ENCODE measurements around the gene CDC26. TPM values are rescaled to one million over a fixed set of nuclear protein-coding genes. Genes with fewer than 3 reads are reported as not detected.
"Not testable (repeated sequence)": the region's sequence is repeated elsewhere in the genome, so short reads cannot be mapped to it uniquely, and the experiment has no call there.

The CDC26 gene
- total RNA-seq, 4 donors from 2014 or later, result 18.8 to 21.9 (median 20.4) TPM

GRCh38 chr9:113241161-113241560 is 34.2 kb downstream of the CDC26 start:
- 77% methylated on average over 2 of the region's 2 CpGs for WGBS
- Histone ChIP-seq H3K27me3 (no peaks in the 10 kb centered on the region), H3K4me1 (peaks cover 7% of the 10 kb centered on the region), H3K9me3 (no peaks in the 10 kb centered on the region), H3K27ac (no peak overlapping the region), H3K36me3 (no peaks in the 10 kb centered on the region), H3K4me3 (no peak overlapping the region)
- DNase-seq (ENCODE audit: low spot score in 2 of 2), result no peak
- TF ChIP-seq POLR2A (IDR thresholded peaks at IDR 0.05) (no peak), POLR2AphosphoS5 (IDR thresholded peaks at IDR 0.05) (no peak), EP300 (IDR thresholded peaks at IDR 0.05) (no peak)
- TF ChIP-seq, protein P1, sequence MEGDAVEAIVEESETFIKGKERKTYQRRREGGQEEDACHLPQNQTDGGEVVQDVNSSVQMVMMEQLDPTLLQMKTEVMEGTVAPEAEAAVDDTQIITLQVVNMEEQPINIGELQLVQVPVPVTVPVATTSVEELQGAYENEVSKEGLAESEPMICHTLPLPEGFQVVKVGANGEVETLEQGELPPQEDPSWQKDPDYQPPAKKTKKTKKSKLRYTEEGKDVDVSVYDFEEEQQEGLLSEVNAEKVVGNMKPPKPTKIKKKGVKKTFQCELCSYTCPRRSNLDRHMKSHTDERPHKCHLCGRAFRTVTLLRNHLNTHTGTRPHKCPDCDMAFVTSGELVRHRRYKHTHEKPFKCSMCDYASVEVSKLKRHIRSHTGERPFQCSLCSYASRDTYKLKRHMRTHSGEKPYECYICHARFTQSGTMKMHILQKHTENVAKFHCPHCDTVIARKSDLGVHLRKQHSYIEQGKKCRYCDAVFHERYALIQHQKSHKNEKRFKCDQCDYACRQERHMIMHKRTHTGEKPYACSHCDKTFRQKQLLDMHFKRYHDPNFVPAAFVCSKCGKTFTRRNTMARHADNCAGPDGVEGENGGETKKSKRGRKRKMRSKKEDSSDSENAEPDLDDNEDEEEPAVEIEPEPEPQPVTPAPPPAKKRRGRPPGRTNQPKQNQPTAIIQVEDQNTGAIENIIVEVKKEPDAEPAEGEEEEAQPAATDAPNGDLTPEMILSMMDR (IDR thresholded peaks at IDR 0.05), result no peak

GRCh38 chr9:113238859-113239232 is 36.5 kb downstream of the CDC26 start:
- H3K27ac ChIP-seq, result no peak overlapping the region
- no peak overlapping the region for H3K4me3 ChIP-seq
- H3K4me1 ChIP-seq, result peaks cover 18% of the 10 kb centered on the region
- no peaks in the 10 kb centered on the region for H3K9me3 ChIP-seq
- WGBS, result 69% methylated on average over 4 of the region's 4 CpGs
- no peaks in the 10 kb centered on the region for H3K36me3 ChIP-seq
- no peak for DNase-seq (ENCODE audit: low spot score in 2 of 2)
- H3K27me3 ChIP-seq, result no peaks in the 10 kb centered on the region
- TF ChIP-seq POLR2A (IDR thresholded peaks at IDR 0.05) (no peak), EP300 (IDR thresholded peaks at IDR 0.05) (no peak), POLR2AphosphoS5 (IDR thresholded peaks at IDR 0.05) (no peak)
- TF ChIP-seq, protein P1 (IDR thresholded peaks at IDR 0.05), result no peak

- no peak overlapping the region for H3K27ac ChIP-seq
- no peaks in the 10 kb centered on the region for H3K27me3 ChIP-seq
- no peaks in the 10 kb centered on the region for H3K36me3 ChIP-seq
- H3K4me1 ChIP-seq, result peaks cover 23% of the 10 kb centered on the region
- H3K9me3 ChIP-seq, result no peaks in the 10 kb centered on the region
- WGBS, result 89% methylated on average over 10 of the region's 10 CpGs
- DNase-seq (ENCODE audit: low spot score in 2 of 2), result no peak
- H3K4me3 ChIP-seq, result no peak overlapping the region
- no peak for TF ChIP-seq POLR2A (IDR thresholded peaks at IDR 0.05)
- TF ChIP-seq, protein P1 (IDR thresholded peaks at IDR 0.05), result no peak
- no peak for TF ChIP-seq POLR2AphosphoS5 (IDR thresholded peaks at IDR 0.05)
- TF ChIP-seq EP300 (IDR thresholded peaks at IDR 0.05), result no peak
These were observed 37.0 kb downstream of the CDC26 start for GRCh38 chr9:113238202-113238858.

- Histone ChIP-seq H3K4me3 (no peak overlapping the region), H3K9me3 (no peaks in the 10 kb centered on the region), H3K4me1 (peaks cover 31% of the 10 kb centered on the region), H3K27me3 (no peaks in the 10 kb centered on the region), H3K27ac (no peak overlapping the region), H3K36me3 (no peaks in the 10 kb centered on the region)
- WGBS, result 95% methylated on average over 4 of the region's 4 CpGs
- TF ChIP-seq, protein P1 (IDR thresholded peaks at IDR 0.05), result no peak
- TF ChIP-seq EP300 (IDR thresholded peaks at IDR 0.05), result no peak
- no peak for TF ChIP-seq POLR2A (IDR thresholded peaks at IDR 0.05)
- TF ChIP-seq POLR2AphosphoS5 (IDR thresholded peaks at IDR 0.05), result no peak
- no peak for DNase-seq (ENCODE audit: low spot score in 2 of 2)
These were observed 38.3 kb downstream of the CDC26 start for GRCh38 chr9:113237026-113237425.

- WGBS, result 78% methylated on average over 10 of the region's 10 CpGs
- H3K9me3 ChIP-seq; DNase-seq (ENCODE audit: low spot score in 2 of 2); H3K27me3 ChIP-seq; H3K4me3 ChIP-seq; H3K36me3 ChIP-seq; H3K27ac ChIP-seq: not testable (repeated sequence)
- H3K4me1 ChIP-seq, result peaks cover 31% of the 10 kb centered on the region
These were observed 39.6 kb downstream of the CDC26 start for GRCh38 chr9:113235701-113236255.

Measured in suprapubic skin (tissue), 4 donors.